ENCODE measurements around the gene SNX30.
A peak's percentile ranks its signal among the peaks of the same experiment; 100 is the strongest.
"Not testable (repeated sequence)": the region's sequence is repeated elsewhere in the genome, so short reads cannot be mapped to it uniquely, and the experiment has no call there.

The SNX30 gene

GRCh38 chr9:112750016-112750763 lies at the start of gene SNX30:
Gene SNX30 (plus strand): TSS chr9:112750760. CDS start chr9:112751002, 242 bp downstream.
- H3K36me3 Mint-ChIP-seq (ENCODE audit: insufficient read depth) = peaks cover 6% of the 10 kb centered on the region
- DNase-seq (ENCODE audit: low spot score in 2 of 2) (peak; percentile 54 to 56), ATAC-seq (replicated peaks; ENCODE audit: extremely low read depth, poor library complexity, severe bottlenecking) (peak; percentile 50)
- no peaks in the 10 kb centered on the region for H3K27me3 Mint-ChIP-seq
- no peaks in the 10 kb centered on the region for H3K9me3 Mint-ChIP-seq
- peak within 1 kb of the TSS; percentile 82 for H3K27ac Mint-ChIP-seq (ENCODE audit: low read depth)
- H3K4me3 Mint-ChIP-seq = peak within 1 kb of the TSS; percentile 88
- H3K4me1 Mint-ChIP-seq = peaks cover 67% of the 10 kb centered on the region

DNA sequence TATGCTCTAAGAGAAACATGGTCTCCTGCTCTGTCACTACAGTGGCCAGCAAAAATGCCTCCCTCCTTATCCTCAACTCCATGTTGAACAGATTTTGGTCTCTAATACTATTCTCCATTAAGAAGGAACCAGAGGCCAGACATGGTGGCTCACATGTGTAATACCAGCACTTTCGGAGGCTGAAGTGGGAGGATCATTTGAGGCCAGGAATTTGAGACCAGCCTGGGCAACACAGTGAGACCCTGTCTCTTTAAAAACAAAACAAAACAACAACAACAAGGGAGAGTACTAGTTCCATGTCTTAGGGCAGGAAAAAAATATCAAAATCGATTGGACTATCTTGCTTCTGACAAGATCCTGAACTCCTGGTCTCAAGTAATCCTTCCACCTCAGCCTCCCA lies 47.3 kb upstream of the SNX30 start:
- DNase-seq (ENCODE audit: low spot score in 2 of 2) = no peak
- ATAC-seq (replicated peaks; ENCODE audit: extremely low read depth, poor library complexity, severe bottlenecking) = no peak
- Mint-ChIP-seq H3K27ac (ENCODE audit: low read depth) (no peak overlapping the region), H3K4me3 (no peak overlapping the region), H3K27me3 (no peaks in the 10 kb centered on the region), H3K36me3 (ENCODE audit: insufficient read depth) (peaks cover 24% of the 10 kb centered on the region), H3K9me3 (no peaks in the 10 kb centered on the region), H3K4me1 (peaks cover 21% of the 10 kb centered on the region)

- H3K9me3 Mint-ChIP-seq = no peaks in the 10 kb centered on the region
- no peaks in the 10 kb centered on the region for H3K27me3 Mint-ChIP-seq
- peak overlapping the region; percentile 3 for H3K27ac Mint-ChIP-seq (ENCODE audit: low read depth)
- no peak overlapping the region for H3K4me3 Mint-ChIP-seq
- peaks cover 20% of the 10 kb centered on the region for H3K36me3 Mint-ChIP-seq (ENCODE audit: insufficient read depth)
- no peak for DNase-seq (ENCODE audit: low spot score in 2 of 2)
- peaks cover 29% of the 10 kb centered on the region for H3K4me1 Mint-ChIP-seq
- ATAC-seq (replicated peaks; ENCODE audit: extremely low read depth, poor library complexity, severe bottlenecking) = no peak
These were observed 44.7 kb upstream of the SNX30 start for GRCh38 chr9:112705768-112706427.

GRCh38 chr9:112711050-112711689 lies 39.4 kb upstream of the SNX30 start:
- Mint-ChIP-seq H3K4me1 (peaks cover 44% of the 10 kb centered on the region), H3K9me3 (no peaks in the 10 kb centered on the region), H3K27me3 (no peaks in the 10 kb centered on the region), H3K36me3 (ENCODE audit: insufficient read depth) (peaks cover 10% of the 10 kb centered on the region), H3K27ac (ENCODE audit: low read depth) (peak overlapping the region; percentile 22), H3K4me3 (no peak overlapping the region)
- no peak for ATAC-seq (replicated peaks; ENCODE audit: extremely low read depth, poor library complexity, severe bottlenecking)
- no peak for DNase-seq (ENCODE audit: low spot score in 2 of 2)

- Mint-ChIP-seq H3K9me3 (no peaks in the 10 kb centered on the region), H3K4me3 (no peak overlapping the region), H3K27ac (ENCODE audit: low read depth) (peak overlapping the region; percentile 17), H3K27me3 (no peaks in the 10 kb centered on the region), H3K36me3 (ENCODE audit: insufficient read depth) (peaks cover 13% of the 10 kb centered on the region), H3K4me1 (peaks cover 50% of the 10 kb centered on the region)
- DNase-seq (ENCODE audit: low spot score in 2 of 2) (no peak), ATAC-seq (replicated peaks; ENCODE audit: extremely low read depth, poor library complexity, severe bottlenecking) (no peak)
These were observed 37.9 kb upstream of the SNX30 start for GRCh38 chr9:112712678-112713077.

- Mint-ChIP-seq H3K27ac (ENCODE audit: low read depth) (peak within 1 kb of the TSS; percentile 99), H3K9me3 (no peaks in the 10 kb centered on the region), H3K27me3 (no peaks in the 10 kb centered on the region)
These were observed 32.8 kb upstream of the SNX30 start, which contains the start of gene INIP for GRCh38 chr9:112717661-112718331. Gene INIP (minus strand): TSS chr9:112718117. CDS start chr9:112716485, 1,632 bp downstream.

GRCh38 chr9:112719241-112719691 lies 31.3 kb upstream of the SNX30 start:
- Mint-ChIP-seq H3K27me3 (no peaks in the 10 kb centered on the region), H3K4me1 (peaks cover 10% of the 10 kb centered on the region), H3K36me3 (ENCODE audit: insufficient read depth) (peaks cover 10% of the 10 kb centered on the region), H3K4me3 (no peak overlapping the region), H3K9me3 (no peaks in the 10 kb centered on the region), H3K27ac (ENCODE audit: low read depth) (peak overlapping the region; percentile 99)
- no peak for ATAC-seq (replicated peaks; ENCODE audit: extremely low read depth, poor library complexity, severe bottlenecking)
- DNase-seq (ENCODE audit: low spot score in 2 of 2) = no peak

More at GRCh38 chr9:112717661-112718331, 32.8 kb upstream of the SNX30 start, which contains the start of gene INIP:
- H3K36me3 Mint-ChIP-seq (ENCODE audit: insufficient read depth) = peaks cover 14% of the 10 kb centered on the region
- peak within 1 kb of the TSS; percentile 88 for H3K4me3 Mint-ChIP-seq
- H3K4me1 Mint-ChIP-seq = peaks cover 23% of the 10 kb centered on the region
- DNase-seq (ENCODE audit: low spot score in 2 of 2) (peak; percentile 95 to 98), ATAC-seq (replicated peaks; ENCODE audit: extremely low read depth, poor library complexity, severe bottlenecking) (peak; percentile 90)

- Mint-ChIP-seq H3K27ac (ENCODE audit: low read depth) (no peak overlapping the region), H3K9me3 (no peaks in the 10 kb centered on the region), H3K27me3 (no peaks in the 10 kb centered on the region), H3K4me3 (no peak overlapping the region), H3K36me3 (ENCODE audit: insufficient read depth) (peaks cover 10% of the 10 kb centered on the region), H3K4me1 (peaks cover 6% of the 10 kb centered on the region)
- DNase-seq (ENCODE audit: low spot score in 2 of 2) (no peak), ATAC-seq (replicated peaks; ENCODE audit: extremely low read depth, poor library complexity, severe bottlenecking) (no peak)
These were observed 30.9 kb upstream of the SNX30 start for GRCh38 chr9:112719696-112720095.

GRCh38 chr9:112720113-112720780 lies 30.3 kb upstream of the SNX30 start:
- H3K27me3 Mint-ChIP-seq = no peaks in the 10 kb centered on the region
- no peak overlapping the region for H3K27ac Mint-ChIP-seq (ENCODE audit: low read depth)
- peaks cover 6% of the 10 kb centered on the region for H3K4me1 Mint-ChIP-seq
- no peaks in the 10 kb centered on the region for H3K9me3 Mint-ChIP-seq
- DNase-seq (ENCODE audit: low spot score in 2 of 2) (no peak), ATAC-seq (replicated peaks; ENCODE audit: extremely low read depth, poor library complexity, severe bottlenecking) (no peak)
- no peak overlapping the region for H3K4me3 Mint-ChIP-seq
- H3K36me3 Mint-ChIP-seq (ENCODE audit: insufficient read depth) = peaks cover 8% of the 10 kb centered on the region

GRCh38 chr9:112722749-112723148 lies 27.8 kb upstream of the SNX30 start:
- not testable (repeated sequence) for ATAC-seq (replicated peaks; ENCODE audit: extremely low read depth, poor library complexity, severe bottlenecking)

GRCh38 chr9:112725961-112726360 lies 24.6 kb upstream of the SNX30 start:
- H3K4me3 Mint-ChIP-seq = no peak overlapping the region
- H3K27ac Mint-ChIP-seq (ENCODE audit: low read depth) = no peak overlapping the region
- DNase-seq (ENCODE audit: low spot score in 2 of 2) (no peak), ATAC-seq (replicated peaks; ENCODE audit: extremely low read depth, poor library complexity, severe bottlenecking) (no peak)
- no peaks in the 10 kb centered on the region for H3K36me3 Mint-ChIP-seq (ENCODE audit: insufficient read depth)
- H3K4me1 Mint-ChIP-seq = no peaks in the 10 kb centered on the region
- no peaks in the 10 kb centered on the region for H3K9me3 Mint-ChIP-seq
- H3K27me3 Mint-ChIP-seq = no peaks in the 10 kb centered on the region

More at GRCh38 chr9:112722749-112723148, 27.8 kb upstream of the SNX30 start:
- H3K4me1 Mint-ChIP-seq; H3K36me3 Mint-ChIP-seq (ENCODE audit: insufficient read depth); H3K27me3 Mint-ChIP-seq; DNase-seq (ENCODE audit: low spot score in 2 of 2); H3K4me3 Mint-ChIP-seq; H3K9me3 Mint-ChIP-seq: not testable (repeated sequence)
- peak overlapping the region; percentile 16 for H3K27ac Mint-ChIP-seq (ENCODE audit: low read depth)

DNA sequence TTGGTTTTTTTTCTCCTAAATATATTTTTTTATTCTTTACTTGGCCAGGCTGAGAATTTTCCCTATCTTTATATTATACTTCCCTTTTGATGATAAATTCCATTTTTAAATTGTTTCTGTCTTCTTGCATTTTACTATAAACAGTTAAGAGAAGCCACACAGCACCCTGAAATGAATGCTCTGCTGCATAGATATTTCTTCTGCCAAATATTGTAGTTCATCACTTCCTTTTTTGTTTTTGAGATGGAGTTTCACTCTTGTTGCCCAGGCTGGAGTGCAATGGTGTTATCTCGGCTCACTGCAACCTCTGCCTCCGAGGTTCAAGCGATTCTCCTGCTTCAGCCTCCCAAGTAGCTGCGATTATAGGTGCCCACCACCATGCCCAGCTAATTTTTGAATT lies 24.1 kb upstream of the SNX30 start:
- H3K9me3 Mint-ChIP-seq = no peaks in the 10 kb centered on the region
- no peaks in the 10 kb centered on the region for H3K36me3 Mint-ChIP-seq (ENCODE audit: insufficient read depth)
- no peak for DNase-seq (ENCODE audit: low spot score in 2 of 2)
- H3K4me3 Mint-ChIP-seq = no peak overlapping the region
- no peaks in the 10 kb centered on the region for H3K4me1 Mint-ChIP-seq
- H3K27me3 Mint-ChIP-seq = no peaks in the 10 kb centered on the region
- ATAC-seq (replicated peaks; ENCODE audit: extremely low read depth, poor library complexity, severe bottlenecking) = no peak
- no peak overlapping the region for H3K27ac Mint-ChIP-seq (ENCODE audit: low read depth)

Data from central memory CD8-positive, alpha-beta T cell (primary cell).